Smooth muscle cell (in vitro differentiated cells): Measurements from ENCODE around the gene S100A7. TPM values are rescaled to one million over a fixed set of nuclear protein-coding genes. Genes with fewer than 3 reads are reported as not detected.

Source experiments
- DNase-seq: peaks from one replicate; lab custom pipeline; 2025; ENCODE audit not compliant: unreplicated experiment; lab: John Stamatoyannopoulos, UW
- H2AFZ ChIP-seq: fragments of 200-600 bp; sonication (generic); 2 replicates; pipeline ENCODE4 v1.6.0; 2016; ENCODE audit warnings: antibody characterized with exemption, low read depth, mild to moderate bottlenecking
- H3F3A ChIP-seq: fragments of 200-600 bp; sonication (generic); 2 replicates; pipeline ENCODE4 v1.6.0; 2017; ENCODE audit warnings: antibody characterized with exemption, low read depth
- H3K27ac ChIP-seq: fragments of 200-600 bp; sonication (generic); 2 replicates; pipeline ENCODE4 v1.5.1; 2016; ENCODE audit warnings: low read depth, mild to moderate bottlenecking
- H3K27me3 ChIP-seq: fragments of 200-600 bp; sonication (generic); 2 replicates; pipeline ENCODE4 v1.6.1; 2016; ENCODE audit warnings: low read depth, mild to moderate bottlenecking
- H3K36me3 ChIP-seq: fragments of 200-600 bp; sonication (generic); 2 replicates; pipeline ENCODE4 v1.5.1; 2016; ENCODE audit warnings: low read depth
- H3K4me1 ChIP-seq: fragments of 200-600 bp; sonication (generic); 2 replicates; pipeline ENCODE4 v1.5.1; 2016; ENCODE audit warnings: low read depth
- H3K4me2 ChIP-seq: fragments of 200-600 bp; sonication (generic); 2 replicates; pipeline ENCODE4 v1.6.0; 2016; ENCODE audit warnings: mild to moderate bottlenecking
- H3K4me3 ChIP-seq: fragments of 200-600 bp; sonication (generic); 2 replicates; pipeline ENCODE4 v1.5.1; 2016; ENCODE audit warnings: mild to moderate bottlenecking
- H3K79me2 ChIP-seq: fragments of 200-600 bp; sonication (generic); 2 replicates; pipeline ENCODE4 v1.6.0; 2016; ENCODE audit warnings: low read depth, mild to moderate bottlenecking
- H3K9ac ChIP-seq: fragments of 200-600 bp; sonication (generic); 2 replicates; pipeline ENCODE4 v1.6.0; 2016; ENCODE audit warnings: low read depth
- H3K9me3 ChIP-seq: fragments of 200-600 bp; sonication (generic); replicated peaks from 2 replicates; pipeline ENCODE4 v1.5.1; 2016; ENCODE audit warnings: low read depth
- H4K20me1 ChIP-seq: fragments of 200-600 bp; sonication (generic); 2 replicates; pipeline ENCODE4 v1.6.0; 2016; ENCODE audit warnings: low read depth
- CTCF ChIP-seq: fragments of 200-600 bp; sonication (generic); IDR thresholded peaks from 2 replicates; pipeline ENCODE4 v1.5.1; 2017; ENCODE audit warnings: borderline replicate concordance, mild to moderate bottlenecking, antibody characterized with exemption; ENCODE audit not compliant: insufficient read depth, poor library complexity, severe bottlenecking
- WGBS: methylation state at CpG from one replicate; pipeline ENCODE4 v1.1.7; 2016; ENCODE audit warnings: low lambda C conversion rate; 5-methylcytosine and 5-hydroxymethylcytosine counted together
- polyA plus RNA-seq: library from polyadenylated mRNA; unstranded; fragments of >200 nt; fragmentation: Nextera tagmentation; extraction: Ambion mirVana; gene quantifications from 2 replicates; pipeline ENCODE4 v1.2.1, GENCODE V29; 2016
- total RNA-seq: library from RNA; depleted of rRNA; stranded (reverse); fragments of >200 nt; gene quantifications from 2 replicates; pipeline ENCODE4 v1.2.3, GENCODE V29; 2014

The S100A7 gene
- total and polyA plus RNA-seq, 2 experiments from 2014 or later: not detected

- H3F3A ChIP-seq: no peaks in the 10 kb centered on the region
- WGBS: 70% methylated on average over 7 of the region's 7 CpGs
- TF ChIP-seq CTCF: no peak
- no peak overlapping the region for H3K4me3 ChIP-seq
- no peak overlapping the region for H3K9ac ChIP-seq
- H2AFZ ChIP-seq: no peak overlapping the region
- no peak for DNase-seq
- H3K9me3 ChIP-seq: no peaks in the 10 kb centered on the region
- no peaks in the 10 kb centered on the region for H3K4me1 ChIP-seq
- no peak overlapping the region for H3K4me2 ChIP-seq
- no peak overlapping the region for H3K27ac ChIP-seq
- H4K20me1 ChIP-seq: no peaks in the 10 kb centered on the region
- no peaks in the 10 kb centered on the region for H3K79me2 ChIP-seq
- H3K36me3 ChIP-seq: no peaks in the 10 kb centered on the region
- no peaks in the 10 kb centered on the region for H3K27me3 ChIP-seq
Measured at GRCh38 chr1:153438599-153438998, 21.9 kb downstream of the S100A7 start.

DNA sequence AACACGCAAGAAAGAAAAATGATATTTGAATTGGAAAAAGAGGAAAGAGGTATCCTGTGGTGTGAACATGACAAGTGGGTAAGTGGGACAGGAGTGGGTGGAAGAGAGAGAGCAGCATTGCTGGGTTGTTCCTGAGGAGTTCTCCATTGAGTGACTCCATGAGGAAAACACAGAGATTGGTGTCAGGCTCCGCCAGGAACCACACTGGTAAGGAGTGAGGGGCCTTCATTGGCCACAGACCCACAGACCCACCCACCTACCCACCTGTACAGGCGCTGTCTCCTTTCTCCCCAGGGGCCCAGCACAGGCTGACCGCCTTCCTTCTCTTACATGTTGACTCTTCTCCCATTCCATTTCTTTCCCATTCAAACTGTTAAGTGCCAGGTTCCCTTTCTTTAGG, 23.2 kb downstream of the S100A7 start:
- DNase-seq: no peak
- no peaks in the 10 kb centered on the region for H3K27me3 ChIP-seq
- no peaks in the 10 kb centered on the region for H4K20me1 ChIP-seq
- no peaks in the 10 kb centered on the region for H3K4me1 ChIP-seq
- H3K36me3 ChIP-seq: no peaks in the 10 kb centered on the region
- no peak overlapping the region for H2AFZ ChIP-seq
- H3K9ac ChIP-seq: no peak overlapping the region
- no peak overlapping the region for H3K4me2 ChIP-seq
- no peak for TF ChIP-seq CTCF
- no peaks in the 10 kb centered on the region for H3K9me3 ChIP-seq
- no peak overlapping the region for H3K4me3 ChIP-seq
- WGBS: 86% methylated on average over 4 of the region's 4 CpGs
- H3F3A ChIP-seq: no peaks in the 10 kb centered on the region
- H3K79me2 ChIP-seq: no peaks in the 10 kb centered on the region
- H3K27ac ChIP-seq: no peak overlapping the region

- H3K4me2 ChIP-seq: no peak overlapping the region
- no peaks in the 10 kb centered on the region for H3K27me3 ChIP-seq
- DNase-seq: no peak
- TF ChIP-seq CTCF: no peak
- WGBS: 83% methylated on average over 11 of the region's 11 CpGs
- H3K9ac ChIP-seq: no peak overlapping the region
- H4K20me1 ChIP-seq: no peaks in the 10 kb centered on the region
- no peaks in the 10 kb centered on the region for H3K36me3 ChIP-seq
- H3K9me3 ChIP-seq: no peaks in the 10 kb centered on the region
- no peaks in the 10 kb centered on the region for H3F3A ChIP-seq
- no peak overlapping the region for H3K27ac ChIP-seq
- H3K4me1 ChIP-seq: no peaks in the 10 kb centered on the region
- H3K79me2 ChIP-seq: no peaks in the 10 kb centered on the region
- no peak overlapping the region for H2AFZ ChIP-seq
- no peak overlapping the region for H3K4me3 ChIP-seq
Measured at GRCh38 chr1:153434746-153435455, 25.6 kb downstream of the S100A7 start.

- no peaks in the 10 kb centered on the region for H3K4me1 ChIP-seq
- H3K4me2 ChIP-seq: no peak overlapping the region
- H3K79me2 ChIP-seq: no peaks in the 10 kb centered on the region
- H3K9ac ChIP-seq: no peak overlapping the region
- H2AFZ ChIP-seq: no peak overlapping the region
- H3K4me3 ChIP-seq: no peak overlapping the region
- H3K36me3 ChIP-seq: no peaks in the 10 kb centered on the region
- WGBS: 71% methylated on average over 9 of the region's 9 CpGs
- no peaks in the 10 kb centered on the region for H4K20me1 ChIP-seq
- no peak overlapping the region for H3K27ac ChIP-seq
- no peak for DNase-seq
- no peaks in the 10 kb centered on the region for H3K27me3 ChIP-seq
- no peak for TF ChIP-seq CTCF
- no peaks in the 10 kb centered on the region for H3K9me3 ChIP-seq
- H3F3A ChIP-seq: no peaks in the 10 kb centered on the region
Measured at GRCh38 chr1:153432874-153433681, 27.4 kb downstream of the S100A7 start.
